ENCODE data around the gene RERG.

GRCh38 chr12:15201456-15201855, 19.8 kb downstream of the RERG start:
- TF ChIP-seq, protein P1, sequence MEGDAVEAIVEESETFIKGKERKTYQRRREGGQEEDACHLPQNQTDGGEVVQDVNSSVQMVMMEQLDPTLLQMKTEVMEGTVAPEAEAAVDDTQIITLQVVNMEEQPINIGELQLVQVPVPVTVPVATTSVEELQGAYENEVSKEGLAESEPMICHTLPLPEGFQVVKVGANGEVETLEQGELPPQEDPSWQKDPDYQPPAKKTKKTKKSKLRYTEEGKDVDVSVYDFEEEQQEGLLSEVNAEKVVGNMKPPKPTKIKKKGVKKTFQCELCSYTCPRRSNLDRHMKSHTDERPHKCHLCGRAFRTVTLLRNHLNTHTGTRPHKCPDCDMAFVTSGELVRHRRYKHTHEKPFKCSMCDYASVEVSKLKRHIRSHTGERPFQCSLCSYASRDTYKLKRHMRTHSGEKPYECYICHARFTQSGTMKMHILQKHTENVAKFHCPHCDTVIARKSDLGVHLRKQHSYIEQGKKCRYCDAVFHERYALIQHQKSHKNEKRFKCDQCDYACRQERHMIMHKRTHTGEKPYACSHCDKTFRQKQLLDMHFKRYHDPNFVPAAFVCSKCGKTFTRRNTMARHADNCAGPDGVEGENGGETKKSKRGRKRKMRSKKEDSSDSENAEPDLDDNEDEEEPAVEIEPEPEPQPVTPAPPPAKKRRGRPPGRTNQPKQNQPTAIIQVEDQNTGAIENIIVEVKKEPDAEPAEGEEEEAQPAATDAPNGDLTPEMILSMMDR (IDR thresholded peaks at IDR 0.05): no peak
- TF ChIP-seq POLR2A (IDR thresholded peaks at IDR 0.05): no peak
- TF ChIP-seq EP300 (IDR thresholded peaks at IDR 0.05): no peak
- no peak for TF ChIP-seq POLR2AphosphoS5 (IDR thresholded peaks at IDR 0.05)
